A673 (cell line): Measurements from ENCODE around the gene PPIC. TPM values are rescaled to one million over a fixed set of nuclear protein-coding genes. Genes with fewer than 3 reads are reported as not detected.

Source experiments
- BruUV-seq: library from RNA; stranded (reverse); fragments of 400-500 nt; replicated peaks from 2 replicates; lab custom pipeline; 2021; lab: Mats Ljungman, UMichigan
- CTCF ChIA-PET: fragments of 300-600 bp; sonication (Branson Sonifier 250); formaldehyde crosslinking; loops from one replicate; lab custom pipeline; 2022; ENCODE audit warnings: antibody characterized with exemption; lab: Charles Lee
- POLR2A ChIA-PET: fragments of 300-600 bp; sonication (Branson Sonifier 250); formaldehyde crosslinking; loops from one replicate; lab custom pipeline; 2022; ENCODE audit warnings: antibody characterized with exemption; ENCODE audit not compliant: low non-redundant PET; lab: Charles Lee
- DNase-seq: peaks from one replicate; pipeline ENCODE4 v3.0.0-alpha.2; 2015; ENCODE audit warnings: low spot score
- H3K27ac ChIP-seq: fragments of 200-600 bp; sonication (generic); 2 replicates; pipeline ENCODE4 v1.5.1; 2016; ENCODE audit warnings: mixed run types, low read depth, mild to moderate bottlenecking, mixed read lengths, antibody characterized with exemption, low read length; ENCODE audit not compliant: poor library complexity, severe bottlenecking
- H3K27me3 ChIP-seq: fragments of 200-600 bp; sonication (generic); replicated peaks from 2 replicates; pipeline ENCODE4 v1.6.1; 2017; ENCODE audit warnings: mixed run types, low read depth, mild to moderate bottlenecking, mixed read lengths, antibody characterized with exemption, low read length; ENCODE audit not compliant: insufficient read depth, poor library complexity
- H3K36me3 ChIP-seq: fragments of 200-600 bp; sonication (generic); 2 replicates; pipeline ENCODE4 v1.6.1; 2016; ENCODE audit warnings: mixed run types, mild to moderate bottlenecking, mixed read lengths, antibody characterized with exemption, low read length; ENCODE audit not compliant: insufficient read depth, poor library complexity, severe bottlenecking
- H3K4me1 ChIP-seq: fragments of 200-600 bp; sonication (generic); 2 replicates; pipeline ENCODE4 v1.6.1; 2017; ENCODE audit warnings: mixed run types, mild to moderate bottlenecking, mixed read lengths, antibody characterized with exemption, low read length; ENCODE audit not compliant: insufficient read depth, poor library complexity, severe bottlenecking
- H3K4me3 ChIP-seq: fragments of 200-600 bp; sonication (generic); 2 replicates; pipeline ENCODE4 v1.5.1; 2016; ENCODE audit warnings: low read depth, mixed run types, mild to moderate bottlenecking, mixed read lengths, low read length; ENCODE audit not compliant: poor library complexity, severe bottlenecking
- H3K9me3 ChIP-seq: fragments of 200-600 bp; sonication (generic); 2 replicates; pipeline ENCODE4 v1.6.1; 2016; ENCODE audit warnings: mixed run types, low read depth, mild to moderate bottlenecking, mixed read lengths, antibody characterized with exemption, low read length; ENCODE audit not compliant: poor library complexity, severe bottlenecking
- EZH2 ChIP-seq: fragments of 200-600 bp; sonication (generic); IDR thresholded peaks from 2 replicates; pipeline ENCODE4 v1.6.1; 2017; ENCODE audit warnings: borderline replicate concordance, low read depth, mild to moderate bottlenecking, mixed read lengths, antibody characterized with exemption, low read length; ENCODE audit not compliant: poor library complexity, severe bottlenecking
- intact Hi-C: fragments of 100-400 bp; cut with micrococcal nuclease; formaldehyde crosslinking; loops from one replicate; pipeline ENCODE4 v1.10.0; 2022; ENCODE audit not compliant: unreplicated experiment
- total RNA-seq: library from RNA; stranded (reverse); gene quantifications from 2 replicates; pipeline ENCODE4 v1.2.3, GENCODE V29; 2021
- TF ChIP-seq, protein P1 (sequence below): fragments of 300-800, 200-600 bp; sonication (generic); conservative IDR thresholded peaks from 2 replicates; pipeline ENCODE4 v1.5.1; 2017; ENCODE audit warnings: low read depth, mild to moderate bottlenecking, antibody characterized with exemption, low read length, moderate library complexity, mixed read lengths

The PPIC gene
- total RNA-seq, 1 experiment from 2014 or later = not detected

DNA sequence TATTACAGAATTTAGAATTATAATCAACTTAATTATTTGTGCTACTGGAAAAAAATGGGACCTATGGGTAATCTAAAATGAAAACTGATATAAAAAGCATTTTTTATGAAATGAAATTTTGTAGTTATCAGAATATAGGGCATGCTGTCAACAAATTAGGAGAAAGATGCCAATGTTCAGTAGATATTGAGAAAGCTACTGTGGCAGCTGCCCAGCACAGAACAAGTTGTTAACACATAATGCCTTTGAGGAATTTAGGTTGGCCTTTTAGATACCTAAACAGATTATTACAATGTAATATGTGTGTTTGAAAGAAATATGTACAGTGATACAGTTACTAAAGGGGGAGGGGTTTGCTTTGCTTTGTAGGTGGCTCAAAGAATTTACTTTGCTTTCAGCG is 54.1 kb downstream of the PPIC start:
- ChIA-PET CTCF (no interaction called here), POLR2A (no interaction called here)
- Histone ChIP-seq H3K4me1 (no peaks in the 10 kb centered on the region), H3K27me3 (no peaks in the 10 kb centered on the region), H3K4me3 (no peak overlapping the region), H3K36me3 (no peaks in the 10 kb centered on the region), H3K27ac (no peak overlapping the region), H3K9me3 (no peaks in the 10 kb centered on the region)
- TF ChIP-seq, protein P1, sequence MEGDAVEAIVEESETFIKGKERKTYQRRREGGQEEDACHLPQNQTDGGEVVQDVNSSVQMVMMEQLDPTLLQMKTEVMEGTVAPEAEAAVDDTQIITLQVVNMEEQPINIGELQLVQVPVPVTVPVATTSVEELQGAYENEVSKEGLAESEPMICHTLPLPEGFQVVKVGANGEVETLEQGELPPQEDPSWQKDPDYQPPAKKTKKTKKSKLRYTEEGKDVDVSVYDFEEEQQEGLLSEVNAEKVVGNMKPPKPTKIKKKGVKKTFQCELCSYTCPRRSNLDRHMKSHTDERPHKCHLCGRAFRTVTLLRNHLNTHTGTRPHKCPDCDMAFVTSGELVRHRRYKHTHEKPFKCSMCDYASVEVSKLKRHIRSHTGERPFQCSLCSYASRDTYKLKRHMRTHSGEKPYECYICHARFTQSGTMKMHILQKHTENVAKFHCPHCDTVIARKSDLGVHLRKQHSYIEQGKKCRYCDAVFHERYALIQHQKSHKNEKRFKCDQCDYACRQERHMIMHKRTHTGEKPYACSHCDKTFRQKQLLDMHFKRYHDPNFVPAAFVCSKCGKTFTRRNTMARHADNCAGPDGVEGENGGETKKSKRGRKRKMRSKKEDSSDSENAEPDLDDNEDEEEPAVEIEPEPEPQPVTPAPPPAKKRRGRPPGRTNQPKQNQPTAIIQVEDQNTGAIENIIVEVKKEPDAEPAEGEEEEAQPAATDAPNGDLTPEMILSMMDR = no peak
- no peak for TF ChIP-seq EZH2
- intact Hi-C loops = no loop called here
- BruUV-seq = no TSS peak
- DNase-seq = no peak

DNA sequence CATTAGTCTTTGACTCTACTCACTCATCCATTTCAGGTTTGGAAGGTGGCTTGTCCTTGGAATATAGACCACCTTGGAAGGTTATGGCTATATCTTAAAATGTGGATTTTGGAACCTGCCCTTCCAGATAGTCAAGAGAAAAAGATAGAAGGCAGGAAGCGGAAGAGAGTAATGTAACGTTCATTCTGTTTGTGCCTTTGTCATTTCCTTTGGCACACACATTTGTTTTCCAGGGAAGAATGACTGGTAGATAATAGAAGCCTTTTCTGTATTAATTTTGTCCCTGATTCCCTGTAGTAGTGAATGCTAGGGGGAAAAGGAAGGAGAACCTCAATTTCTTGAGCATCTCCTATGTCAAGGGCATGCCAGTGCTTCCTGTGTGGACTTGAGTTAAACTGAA is 54.7 kb downstream of the PPIC start:
- POLR2A ChIA-PET = no interaction called here
- intact Hi-C loops = no loop called here
- no peak for TF ChIP-seq EZH2
- TF ChIP-seq, protein P1 = no peak
- Histone ChIP-seq H3K9me3 (no peaks in the 10 kb centered on the region), H3K4me1 (no peaks in the 10 kb centered on the region), H3K27ac (no peak overlapping the region), H3K27me3 (no peaks in the 10 kb centered on the region), H3K4me3 (no peak overlapping the region), H3K36me3 (no peaks in the 10 kb centered on the region)
- CTCF ChIA-PET = no interaction called here
- DNase-seq = no peak
- no TSS peak for BruUV-seq

DNA sequence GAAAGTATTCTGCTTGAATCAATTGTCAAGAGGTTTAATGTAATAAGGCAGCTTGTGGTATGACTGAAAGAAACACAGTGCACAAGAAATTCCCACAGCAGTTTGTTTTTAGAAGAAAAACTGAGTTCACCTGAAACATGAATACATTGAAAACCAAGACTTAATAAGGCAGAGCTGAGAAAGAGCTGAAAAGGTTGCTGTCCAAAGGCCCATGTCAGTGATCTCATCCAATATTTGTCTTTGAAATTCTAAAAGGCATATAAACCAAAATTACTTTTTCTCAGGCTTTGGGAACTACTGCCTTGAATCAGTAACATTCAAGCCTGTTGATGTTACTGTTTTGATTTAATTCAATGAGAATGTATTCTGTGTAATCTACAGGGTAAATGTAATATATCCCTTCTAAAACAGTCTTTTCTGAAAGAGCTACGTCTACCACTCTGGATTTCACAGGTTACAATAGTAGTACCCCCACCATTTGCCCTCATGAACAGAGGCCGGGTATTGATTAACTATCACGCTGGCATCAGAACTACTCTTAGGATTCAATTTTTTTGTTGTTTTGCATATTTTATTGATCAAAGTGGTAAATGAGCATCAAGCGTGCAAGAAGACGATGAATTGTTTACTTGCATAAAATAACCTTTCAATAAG is 57.8 kb downstream of the PPIC start:
- H3K9me3 ChIP-seq = no peaks in the 10 kb centered on the region
- H3K27me3 ChIP-seq = no peaks in the 10 kb centered on the region
- no peak overlapping the region for H3K4me3 ChIP-seq
- ChIA-PET POLR2A (no interaction called here), CTCF (no interaction called here)
- no peak overlapping the region for H3K27ac ChIP-seq
- no peak for TF ChIP-seq EZH2
- TF ChIP-seq, protein P1 = no peak
- no peak for DNase-seq
- intact Hi-C loops = no loop called here
- H3K36me3 ChIP-seq = no peaks in the 10 kb centered on the region
- BruUV-seq = no TSS peak
- H3K4me1 ChIP-seq = no peaks in the 10 kb centered on the region
